Lower lobe of right lung (tissue), 2 donors: Measurements from ENCODE around the gene AP3B2. TPM values are rescaled to one million over a fixed set of nuclear protein-coding genes. Genes with fewer than 3 reads are reported as not detected.

Source experiments
- ATAC-seq, 2 donors: fragments of 200-7000 bp; cut with Tn5 transposase; one replicate each; pipeline ENCODE4 v1.9.1; 2020 to 2022; ENCODE audit warnings: mild to moderate bottlenecking in 2 of 2, moderate library complexity in 2 of 2
- DNase-seq: peaks from one replicate; pipeline ENCODE4 v3.0.0-alpha.2; 2020
- H3K27ac ChIP-seq: fragments of 200-600 bp; one replicate; pipeline ENCODE4 v1.8.0; 2022
- H3K27me3 ChIP-seq: fragments of 200-600 bp; one replicate; pipeline ENCODE4 v1.8.0; 2022; ENCODE audit warnings: low read depth
- H3K36me3 ChIP-seq: fragments of 200-600 bp; one replicate; pipeline ENCODE4 v1.8.0; 2022; ENCODE audit warnings: mild to moderate bottlenecking
- H3K4me1 ChIP-seq: fragments of 200-600 bp; one replicate; pipeline ENCODE4 v1.8.0; 2022
- H3K4me3 ChIP-seq: fragments of 200-600 bp; one replicate; pipeline ENCODE4 v1.8.0; 2022; ENCODE audit warnings: mild to moderate bottlenecking
- H3K9me3 ChIP-seq: fragments of 200-600 bp; one replicate; pipeline ENCODE4 v1.8.0; 2022
- intact Hi-C: fragments of 100-400 bp; cut with DNase I; formaldehyde crosslinking; loops from one replicate; pipeline ENCODE4 v1.11.0; 2022
- total RNA-seq: library from RNA; stranded (reverse); fragmentation: NEBNext Ultra II Directional; extraction: Animal tissue kit (Norgen Biotek cat#: 25700); gene quantifications from one replicate; pipeline ENCODE4 v1.2.1, GENCODE V29; 2021
- TF ChIP-seq, protein P1 (sequence below): fragments of 200-600 bp; IDR thresholded peaks from one replicate; pipeline ENCODE4 v1.8.0; 2022; ENCODE audit warnings: antibody characterized with exemption, mild to moderate bottlenecking
- donor health status: DM: no; HTN: yes; CAD: no; lungs with severe emphysema.

The AP3B2 gene
- total RNA-seq, 1 donor from 2014 or later: 3.0 TPM

- intact Hi-C loops: no loop called here
- Histone ChIP-seq H3K27me3 (peaks cover 71% of the 10 kb centered on the region), H3K4me1 (peaks cover 22% of the 10 kb centered on the region), H3K9me3 (no peaks in the 10 kb centered on the region), H3K27ac (no peak overlapping the region), H3K36me3 (no peaks in the 10 kb centered on the region), H3K4me3 (no peak overlapping the region)
- TF ChIP-seq, protein P1, sequence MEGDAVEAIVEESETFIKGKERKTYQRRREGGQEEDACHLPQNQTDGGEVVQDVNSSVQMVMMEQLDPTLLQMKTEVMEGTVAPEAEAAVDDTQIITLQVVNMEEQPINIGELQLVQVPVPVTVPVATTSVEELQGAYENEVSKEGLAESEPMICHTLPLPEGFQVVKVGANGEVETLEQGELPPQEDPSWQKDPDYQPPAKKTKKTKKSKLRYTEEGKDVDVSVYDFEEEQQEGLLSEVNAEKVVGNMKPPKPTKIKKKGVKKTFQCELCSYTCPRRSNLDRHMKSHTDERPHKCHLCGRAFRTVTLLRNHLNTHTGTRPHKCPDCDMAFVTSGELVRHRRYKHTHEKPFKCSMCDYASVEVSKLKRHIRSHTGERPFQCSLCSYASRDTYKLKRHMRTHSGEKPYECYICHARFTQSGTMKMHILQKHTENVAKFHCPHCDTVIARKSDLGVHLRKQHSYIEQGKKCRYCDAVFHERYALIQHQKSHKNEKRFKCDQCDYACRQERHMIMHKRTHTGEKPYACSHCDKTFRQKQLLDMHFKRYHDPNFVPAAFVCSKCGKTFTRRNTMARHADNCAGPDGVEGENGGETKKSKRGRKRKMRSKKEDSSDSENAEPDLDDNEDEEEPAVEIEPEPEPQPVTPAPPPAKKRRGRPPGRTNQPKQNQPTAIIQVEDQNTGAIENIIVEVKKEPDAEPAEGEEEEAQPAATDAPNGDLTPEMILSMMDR: no peak
- ATAC-seq (no peak), DNase-seq (no peak)
Measured at GRCh38 chr15:82643992-82644391, 65.7 kb downstream of the AP3B2 start.

DNA sequence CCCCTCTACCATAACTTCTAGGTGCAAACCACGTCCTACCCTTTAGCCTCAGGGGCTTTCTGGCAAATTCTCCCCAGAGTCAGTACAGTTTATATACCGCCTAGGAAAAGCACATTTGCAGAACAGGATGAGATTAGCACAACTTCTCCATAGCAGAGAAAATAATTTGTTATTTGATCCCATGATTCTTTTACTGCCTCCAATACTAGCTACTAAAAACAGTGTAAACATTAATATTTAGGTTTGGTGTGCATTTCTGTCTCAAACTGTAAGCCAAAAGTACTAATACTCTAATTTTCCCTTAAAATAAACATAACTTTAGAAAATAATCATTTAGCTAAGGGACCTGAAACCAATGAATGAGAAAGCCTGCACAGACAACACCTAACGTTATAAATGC lies 67.0 kb downstream of the AP3B2 start:
- no peaks in the 10 kb centered on the region for H3K9me3 ChIP-seq
- H3K4me3 ChIP-seq: no peak overlapping the region
- ATAC-seq: no peak
- H3K36me3 ChIP-seq: no peaks in the 10 kb centered on the region
- H3K4me1 ChIP-seq: peaks cover 16% of the 10 kb centered on the region
- H3K27me3 ChIP-seq: peaks cover 58% of the 10 kb centered on the region
- H3K27ac ChIP-seq: no peak overlapping the region
- intact Hi-C loops: no loop called here
- TF ChIP-seq, protein P1: no peak
- DNase-seq: no peak

DNA sequence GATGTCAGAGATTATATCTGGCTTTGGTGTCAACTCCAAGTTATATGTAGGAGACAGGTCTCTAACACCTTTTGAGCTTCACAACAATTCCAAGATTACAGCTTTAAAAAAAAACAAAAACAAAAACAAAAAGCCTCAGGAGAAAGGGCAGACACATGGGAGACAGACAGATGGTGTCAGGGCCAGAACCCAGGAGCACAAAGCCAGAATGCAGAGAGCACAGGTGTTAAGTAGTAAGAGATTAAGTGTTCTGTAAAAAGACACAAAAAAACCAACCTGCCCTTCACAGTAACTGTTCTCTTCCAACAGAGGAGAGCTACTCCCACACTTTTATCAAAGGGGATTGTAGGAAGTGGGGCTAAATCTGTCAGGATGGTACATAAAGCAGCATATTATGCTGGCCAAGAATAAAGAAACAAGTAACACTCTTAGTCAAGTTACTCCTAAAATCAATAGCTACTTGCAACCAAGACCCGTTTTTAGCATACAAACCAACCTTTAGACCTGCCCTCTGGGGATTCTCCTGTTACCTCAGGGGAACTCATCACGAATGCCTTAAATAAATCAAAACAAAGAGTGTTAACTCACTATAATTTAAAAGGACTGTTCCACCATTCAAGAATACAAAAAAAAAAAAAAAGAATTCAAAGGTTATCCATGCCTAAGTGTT lies 68.4 kb downstream of the AP3B2 start:
- H3K27me3 ChIP-seq: peaks cover 44% of the 10 kb centered on the region
- ATAC-seq: no peak
- no peaks in the 10 kb centered on the region for H3K9me3 ChIP-seq
- H3K4me3 ChIP-seq: no peak overlapping the region
- TF ChIP-seq, protein P1: no peak
- H3K27ac ChIP-seq: no peak overlapping the region
- intact Hi-C loops: no loop called here
- no peak for DNase-seq
- peaks cover 4% of the 10 kb centered on the region for H3K4me1 ChIP-seq
- no peaks in the 10 kb centered on the region for H3K36me3 ChIP-seq

DNA sequence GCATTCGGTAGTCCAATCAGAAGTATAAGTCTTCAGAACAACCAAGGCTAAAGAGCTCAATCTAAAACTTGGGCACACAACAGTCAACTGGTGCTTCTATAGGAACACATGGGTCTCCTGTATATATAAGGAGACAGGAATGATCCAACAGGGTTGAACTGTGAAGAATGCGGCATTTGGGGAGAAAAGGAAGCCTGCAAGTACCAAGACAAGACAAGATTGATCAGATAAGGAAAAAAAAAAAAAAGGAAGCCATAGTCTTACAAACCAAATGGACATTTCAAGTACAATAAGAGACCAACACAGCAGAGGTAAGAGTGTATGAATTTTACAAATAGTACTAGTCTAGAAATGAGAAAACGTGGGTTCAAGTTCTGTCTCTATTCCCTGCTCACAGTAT lies 69.0 kb downstream of the AP3B2 start:
- no peaks in the 10 kb centered on the region for H3K36me3 ChIP-seq
- ATAC-seq (no peak), DNase-seq (no peak)
- no peaks in the 10 kb centered on the region for H3K9me3 ChIP-seq
- no peak overlapping the region for H3K4me3 ChIP-seq
- intact Hi-C loops: no loop called here
- no peaks in the 10 kb centered on the region for H3K4me1 ChIP-seq
- H3K27me3 ChIP-seq: peaks cover 38% of the 10 kb centered on the region
- H3K27ac ChIP-seq: no peak overlapping the region
- TF ChIP-seq, protein P1: no peak

- Histone ChIP-seq H3K27me3 (peaks cover 5% of the 10 kb centered on the region), H3K4me3 (no peak overlapping the region), H3K4me1 (no peaks in the 10 kb centered on the region), H3K27ac (no peak overlapping the region), H3K9me3 (no peaks in the 10 kb centered on the region), H3K36me3 (no peaks in the 10 kb centered on the region)
- TF ChIP-seq, protein P1: no peak
- no peak for ATAC-seq
- intact Hi-C loops: no loop called here
- DNase-seq: no peak
Measured at GRCh38 chr15:82635798-82636197, 73.9 kb downstream of the AP3B2 start.
